Left ventricle myocardium inferior (tissue), 1 donor: ENCODE results near the gene SNX15. TPM values are rescaled to one million over a fixed set of nuclear protein-coding genes. Genes with fewer than 3 reads are reported as not detected.
"Not testable (repeated sequence)": the region's sequence is repeated elsewhere in the genome, so short reads cannot be mapped to it uniquely, and the experiment has no call there.

Source experiments
- DNase-seq: peaks from one replicate; pipeline ENCODE4 v3.0.0-alpha.2; 2020
- H3K27ac ChIP-seq: fragments of 200-600 bp; replicated peaks from 2 replicates; pipeline ENCODE4 v1.8.0; 2021
- H3K27me3 ChIP-seq: fragments of 200-600 bp; 2 replicates; pipeline ENCODE4 v1.8.0; 2021; ENCODE audit warnings: low read depth
- H3K36me3 ChIP-seq: fragments of 200-600 bp; 2 replicates; pipeline ENCODE4 v1.8.0; 2021
- H3K4me1 ChIP-seq: fragments of 200-600 bp; 2 replicates; pipeline ENCODE4 v1.8.0; 2021
- H3K4me3 ChIP-seq: fragments of 200-600 bp; 2 replicates; pipeline ENCODE4 v1.8.0; 2021; ENCODE audit warnings: mild to moderate bottlenecking, moderate library complexity
- H3K9me3 ChIP-seq: fragments of 200-600 bp; replicated peaks from 2 replicates; pipeline ENCODE4 v1.8.0; 2021
- CTCF ChIP-seq: fragments of 200-600 bp; IDR thresholded peaks from 2 replicates; pipeline ENCODE4 v1.8.0; 2021; ENCODE audit warnings: antibody characterized with exemption, mild to moderate bottlenecking, borderline replicate concordance
- intact Hi-C: fragments of 100-400 bp; cut with micrococcal nuclease; formaldehyde crosslinking; loops from one replicate; pipeline ENCODE4 v1.11.0; 2022
- total RNA-seq: library from RNA; stranded (reverse); fragmentation: NEBNext Ultra II Directional; extraction: Animal tissue kit (Norgen Biotek cat#: 25700); gene quantifications from one replicate; pipeline ENCODE4 v1.2.1, GENCODE V29; 2021
- donor health status: DM: no; HTN: yes; CAD: no; lungs with severe emphysema.

SNX15 gene
- total RNA-seq, 1 donor from 2014 or later = 15.7 TPM

GRCh38 chr11:64999478-64999877 is 27.8 kb upstream of the SNX15 start:
- TF ChIP-seq CTCF = no peak
- no peaks in the 10 kb centered on the region for H3K27me3 ChIP-seq
- no peak overlapping the region for H3K4me3 ChIP-seq
- H3K27ac ChIP-seq = no peak overlapping the region
- peaks cover 25% of the 10 kb centered on the region for H3K4me1 ChIP-seq
- intact Hi-C loops = no loop called here
- no peaks in the 10 kb centered on the region for H3K9me3 ChIP-seq
- DNase-seq = no peak
- no peaks in the 10 kb centered on the region for H3K36me3 ChIP-seq

GRCh38 chr11:65002706-65003105 is 24.5 kb upstream of the SNX15 start:
- no peak for TF ChIP-seq CTCF
- H3K9me3 ChIP-seq = no peaks in the 10 kb centered on the region
- H3K36me3 ChIP-seq = no peaks in the 10 kb centered on the region
- H3K4me3 ChIP-seq = no peak overlapping the region
- H3K27me3 ChIP-seq = no peaks in the 10 kb centered on the region
- no peak for DNase-seq
- intact Hi-C loops = no loop called here
- peaks cover 5% of the 10 kb centered on the region for H3K4me1 ChIP-seq
- no peak overlapping the region for H3K27ac ChIP-seq

GRCh38 chr11:65003282-65003681 is 24.0 kb upstream of the SNX15 start:
- intact Hi-C loops = no loop called here
- H3K27ac ChIP-seq = no peak overlapping the region
- H3K9me3 ChIP-seq = no peaks in the 10 kb centered on the region
- no peak for TF ChIP-seq CTCF
- H3K4me1 ChIP-seq = peaks cover 5% of the 10 kb centered on the region
- H3K4me3 ChIP-seq = no peak overlapping the region
- no peak for DNase-seq
- no peaks in the 10 kb centered on the region for H3K27me3 ChIP-seq
- H3K36me3 ChIP-seq = no peaks in the 10 kb centered on the region

- DNase-seq, H3K4me1 ChIP-seq, H3K4me3 ChIP-seq, intact Hi-C loops, H3K27me3 ChIP-seq, H3K9me3 ChIP-seq, H3K27ac ChIP-seq, H3K36me3 ChIP-seq: not testable (repeated sequence)
Measured at GRCh38 chr11:65003968-65004367, 23.3 kb upstream of the SNX15 start.

GRCh38 chr11:65008016-65008415 is 19.2 kb upstream of the SNX15 start:
- intact Hi-C loops = no loop called here
- H3K4me3 ChIP-seq = no peak overlapping the region
- peaks cover 9% of the 10 kb centered on the region for H3K4me1 ChIP-seq
- H3K9me3 ChIP-seq = no peaks in the 10 kb centered on the region
- DNase-seq = no peak
- H3K27ac ChIP-seq = no peak overlapping the region
- no peaks in the 10 kb centered on the region for H3K36me3 ChIP-seq
- TF ChIP-seq CTCF = no peak
- no peaks in the 10 kb centered on the region for H3K27me3 ChIP-seq

- intact Hi-C loops = no loop called here
- Histone ChIP-seq H3K4me1 (peaks cover 13% of the 10 kb centered on the region), H3K9me3 (no peaks in the 10 kb centered on the region), H3K36me3 (no peaks in the 10 kb centered on the region), H3K27ac (no peak overlapping the region), H3K27me3 (no peaks in the 10 kb centered on the region), H3K4me3 (no peak overlapping the region)
- TF ChIP-seq CTCF = no peak
- no peak for DNase-seq
Measured at GRCh38 chr11:65008873-65009272, 18.4 kb upstream of the SNX15 start.
